Brain microvascular endothelial cell (primary cell): ENCODE data around the gene MPHOSPH9.

Experiments used
- DNase-seq: peaks from one replicate; pipeline ENCODE4 v3.0.0-alpha.2; 2020
- H3K27ac ChIP-seq: fragments of 250-450 bp; sonication (Bioruptor Pico); 2 replicates; pipeline ENCODE4 v1.5.1; 2020; ENCODE audit warnings: mild to moderate bottlenecking, moderate library complexity
- H3K27me3 ChIP-seq: fragments of 250-450 bp; sonication (Bioruptor Pico); replicated peaks from 2 replicates; pipeline ENCODE4 v1.5.1; 2020; ENCODE audit warnings: mild to moderate bottlenecking
- H3K36me3 ChIP-seq: fragments of 250-450 bp; sonication (Bioruptor Pico); replicated peaks from 2 replicates; pipeline ENCODE4 v1.5.1; 2020; ENCODE audit warnings: mild to moderate bottlenecking
- H3K4me3 ChIP-seq: 2 replicates; pipeline ENCODE4 v1.5.1; 2011; ENCODE audit warnings: low read depth, mild to moderate bottlenecking, control low read depth, low read length, moderate library complexity
- in situ Hi-C: cut with HindIII; loops from 2 replicates; pipeline ENCODE4 v1.10.0; 2017; ENCODE audit warnings: low sequenced_read_pairs, low pct_ligation_motif_present
- TF ChIP-seq, protein P1 (sequence below): IDR thresholded peaks from 2 replicates; pipeline ENCODE4 v1.5.1; 2011; ENCODE audit warnings: low read depth, mild to moderate bottlenecking, moderate library complexity, low read length, control low read depth, inconsistent platforms; ENCODE audit errors: missing control alignments

MPHOSPH9 gene

GRCh38 chr12:123245678-123246077, 12.7 kb upstream of the MPHOSPH9 start:
- in situ Hi-C loops: no loop called here
- H3K36me3 ChIP-seq: peaks cover 10% of the 10 kb centered on the region
- H3K4me3 ChIP-seq: no peak overlapping the region

DNA sequence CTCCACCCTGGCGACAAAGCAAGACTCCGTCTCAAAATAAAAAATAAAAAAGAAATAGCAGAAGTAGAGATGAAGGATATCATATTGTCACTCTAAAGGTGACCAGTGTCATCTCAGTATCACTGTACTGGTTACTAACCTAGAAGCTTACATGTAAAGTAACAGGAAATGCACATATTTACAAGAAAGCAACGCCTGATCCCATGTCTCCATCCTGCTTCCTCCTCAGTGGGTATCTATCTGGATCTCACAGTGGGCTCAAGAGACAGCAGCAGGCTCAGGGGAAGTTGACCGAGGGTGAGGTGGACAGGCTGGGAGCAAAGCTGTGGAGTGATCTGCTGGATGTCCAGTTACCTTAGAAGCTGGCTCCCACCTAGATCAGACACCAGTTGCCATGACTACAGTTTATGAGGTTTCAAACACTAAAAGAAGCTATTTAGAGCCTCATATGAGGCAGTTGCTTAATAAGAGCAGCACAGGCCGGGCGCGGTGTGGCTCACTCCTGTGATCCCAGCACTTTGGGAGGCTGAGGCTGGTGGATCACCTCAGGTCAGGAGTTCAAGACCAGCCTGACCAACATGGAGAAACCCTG, 10.8 kb upstream of the MPHOSPH9 start:
- Histone ChIP-seq H3K4me3 (no peak overlapping the region), H3K27me3 (no peaks in the 10 kb centered on the region), H3K27ac (no peak overlapping the region), H3K36me3 (peaks cover 7% of the 10 kb centered on the region)
- in situ Hi-C loops: no loop called here
- no peak for DNase-seq
- TF ChIP-seq, protein P1, sequence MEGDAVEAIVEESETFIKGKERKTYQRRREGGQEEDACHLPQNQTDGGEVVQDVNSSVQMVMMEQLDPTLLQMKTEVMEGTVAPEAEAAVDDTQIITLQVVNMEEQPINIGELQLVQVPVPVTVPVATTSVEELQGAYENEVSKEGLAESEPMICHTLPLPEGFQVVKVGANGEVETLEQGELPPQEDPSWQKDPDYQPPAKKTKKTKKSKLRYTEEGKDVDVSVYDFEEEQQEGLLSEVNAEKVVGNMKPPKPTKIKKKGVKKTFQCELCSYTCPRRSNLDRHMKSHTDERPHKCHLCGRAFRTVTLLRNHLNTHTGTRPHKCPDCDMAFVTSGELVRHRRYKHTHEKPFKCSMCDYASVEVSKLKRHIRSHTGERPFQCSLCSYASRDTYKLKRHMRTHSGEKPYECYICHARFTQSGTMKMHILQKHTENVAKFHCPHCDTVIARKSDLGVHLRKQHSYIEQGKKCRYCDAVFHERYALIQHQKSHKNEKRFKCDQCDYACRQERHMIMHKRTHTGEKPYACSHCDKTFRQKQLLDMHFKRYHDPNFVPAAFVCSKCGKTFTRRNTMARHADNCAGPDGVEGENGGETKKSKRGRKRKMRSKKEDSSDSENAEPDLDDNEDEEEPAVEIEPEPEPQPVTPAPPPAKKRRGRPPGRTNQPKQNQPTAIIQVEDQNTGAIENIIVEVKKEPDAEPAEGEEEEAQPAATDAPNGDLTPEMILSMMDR: no peak

More at GRCh38 chr12:123245678-123246077, 12.7 kb upstream of the MPHOSPH9 start:
- TF ChIP-seq, protein P1: no peak
- no peak for DNase-seq
- no peaks in the 10 kb centered on the region for H3K27me3 ChIP-seq
- no peak overlapping the region for H3K27ac ChIP-seq

GRCh38 chr12:123242116-123242904, 9.4 kb upstream of the MPHOSPH9 start:
- Histone ChIP-seq H3K36me3 (peaks cover 3% of the 10 kb centered on the region), H3K4me3 (no peak overlapping the region), H3K27ac (no peak overlapping the region), H3K27me3 (no peaks in the 10 kb centered on the region)
- TF ChIP-seq, protein P1: no peak
- DNase-seq: no peak
- in situ Hi-C loops: no loop called here

DNA sequence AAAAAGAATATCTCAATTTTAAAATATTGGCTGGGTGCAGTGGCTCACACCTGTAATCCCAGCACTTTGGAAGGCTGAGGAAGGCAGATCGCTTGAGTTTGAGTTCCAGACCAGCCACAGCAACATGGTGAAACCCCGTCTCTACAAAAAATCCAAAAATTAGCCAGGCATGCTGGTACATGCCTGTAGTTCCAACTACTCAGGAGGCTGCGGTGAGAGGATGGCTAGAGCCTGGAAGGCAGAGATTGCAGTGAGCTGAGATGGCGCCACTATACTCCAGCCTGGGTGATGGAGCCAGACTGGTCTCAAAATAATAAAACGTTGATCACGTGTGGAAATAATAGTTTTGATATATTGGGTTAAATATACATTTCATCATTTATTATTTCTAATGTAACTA, 6.0 kb upstream of the MPHOSPH9 start:
- TF ChIP-seq, protein P1: no peak
- Histone ChIP-seq H3K4me3 (no peak overlapping the region), H3K36me3 (peaks cover 3% of the 10 kb centered on the region), H3K27ac (no peak overlapping the region), H3K27me3 (no peaks in the 10 kb centered on the region)
- in situ Hi-C loops: loop anchor here (10.0 kb wide), 1 partner anchor 194 kb away; no protein-coding TSS in a partner anchor
- no peak for DNase-seq

DNA sequence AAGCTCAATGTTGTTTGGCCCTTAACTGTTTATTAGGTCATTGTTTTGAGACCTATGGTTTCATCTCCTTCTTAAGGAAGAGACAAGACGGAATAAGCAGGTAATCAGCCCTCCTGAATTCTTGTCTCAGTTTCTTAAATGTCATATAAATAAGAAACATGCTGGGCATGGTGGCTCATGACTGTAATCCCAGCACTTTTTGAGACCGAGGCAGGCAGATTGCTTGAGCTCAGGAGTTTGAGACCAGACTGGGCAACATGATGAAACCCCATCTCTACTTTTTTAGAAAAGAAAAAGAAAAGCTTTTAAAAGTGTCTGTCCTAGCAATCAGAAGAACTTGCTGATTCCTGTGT, 5.4 kb upstream of the MPHOSPH9 start:
- Histone ChIP-seq H3K27me3 (no peaks in the 10 kb centered on the region), H3K4me3 (no peak overlapping the region), H3K36me3 (peaks cover 3% of the 10 kb centered on the region), H3K27ac (no peak overlapping the region)
- in situ Hi-C loops: loop anchor here (10.0 kb wide), 1 partner anchor 194 kb away; no protein-coding TSS in a partner anchor
- no peak for DNase-seq
- TF ChIP-seq, protein P1: no peak
